SKM-1 treated with dmso at 0.1 percent for 144 hours (cell line): ENCODE measurements around the gene OTUD1.
A peak's percentile ranks its signal among the peaks of the same experiment; 100 is the strongest.

ENCODE experiments used
- DNase-seq: peaks from one replicate; lab custom pipeline; 2025; ENCODE audit not compliant: unreplicated experiment; lab: John Stamatoyannopoulos, UW

Gene OTUD1

DNA sequence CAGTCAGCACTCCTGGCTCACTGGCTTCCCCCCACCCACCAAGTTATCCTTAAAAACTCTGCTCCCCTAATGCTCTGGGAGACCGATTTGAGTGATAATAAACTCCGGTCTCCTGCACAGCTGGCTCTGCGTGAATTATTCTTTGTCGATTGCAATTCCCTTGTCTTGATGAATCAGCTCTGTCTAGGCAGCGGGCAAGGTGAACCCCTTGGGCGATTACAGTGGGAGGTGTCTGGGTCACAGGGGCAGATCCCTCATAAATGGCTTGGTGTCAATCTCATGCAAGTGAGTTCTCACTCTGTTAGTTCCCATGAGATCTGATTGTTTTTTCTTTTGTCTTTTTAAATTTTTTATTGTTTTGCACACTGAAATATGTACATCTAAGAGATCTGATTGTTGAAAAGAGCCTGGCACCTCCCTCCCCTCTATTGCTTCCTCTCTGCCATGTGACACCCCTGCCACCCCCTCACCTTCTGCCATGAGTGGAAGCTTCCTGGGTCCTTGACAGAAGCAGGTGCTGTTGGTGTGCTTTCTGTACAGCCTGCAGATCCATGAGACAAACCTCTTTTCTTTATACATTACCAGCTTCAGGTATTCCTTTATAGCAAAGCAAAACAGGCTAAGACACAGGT is 20.5 kb downstream of the OTUD1 start:
- DNase-seq, result no peak

DNA sequence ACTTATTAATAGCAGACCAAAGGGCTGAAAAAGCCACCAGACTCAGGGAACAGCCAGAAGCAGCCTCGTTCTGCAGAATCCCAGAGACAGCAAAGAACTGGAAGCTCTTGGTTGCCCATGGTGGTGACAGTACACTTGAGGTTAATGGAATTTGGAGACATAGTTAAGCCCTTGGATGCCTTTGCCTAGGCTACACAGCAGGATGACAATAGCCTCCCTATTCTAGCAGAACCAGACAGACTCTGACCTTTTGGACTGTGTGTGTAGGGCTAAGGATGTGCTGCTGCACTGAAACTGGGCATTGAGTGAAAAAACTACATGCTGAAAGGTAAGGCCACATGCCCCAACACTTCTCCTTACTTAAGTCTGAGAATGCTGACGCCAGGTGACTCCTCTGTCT is 22.7 kb downstream of the OTUD1 start:
- DNase-seq, result no peak

DNA sequence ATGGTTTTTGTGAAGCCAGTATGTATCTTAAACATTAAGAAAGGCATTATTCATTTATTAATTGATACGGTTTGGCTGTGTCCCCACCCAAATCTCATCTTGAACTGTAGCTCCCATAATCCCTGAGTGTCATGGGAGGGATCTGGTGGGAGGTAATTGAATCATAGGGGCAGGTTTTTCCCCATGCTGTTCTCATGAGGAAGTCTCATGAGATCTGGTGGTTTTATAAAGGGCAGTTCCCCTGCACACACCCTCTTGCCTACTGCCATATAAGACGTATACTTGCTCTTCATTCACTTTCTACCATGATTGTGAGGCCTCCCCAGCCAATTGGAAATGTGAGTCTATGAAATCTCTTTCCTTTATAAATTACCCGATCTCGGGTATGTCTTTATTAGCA is 28.1 kb downstream of the OTUD1 start:
- DNase-seq, result no peak

DNA sequence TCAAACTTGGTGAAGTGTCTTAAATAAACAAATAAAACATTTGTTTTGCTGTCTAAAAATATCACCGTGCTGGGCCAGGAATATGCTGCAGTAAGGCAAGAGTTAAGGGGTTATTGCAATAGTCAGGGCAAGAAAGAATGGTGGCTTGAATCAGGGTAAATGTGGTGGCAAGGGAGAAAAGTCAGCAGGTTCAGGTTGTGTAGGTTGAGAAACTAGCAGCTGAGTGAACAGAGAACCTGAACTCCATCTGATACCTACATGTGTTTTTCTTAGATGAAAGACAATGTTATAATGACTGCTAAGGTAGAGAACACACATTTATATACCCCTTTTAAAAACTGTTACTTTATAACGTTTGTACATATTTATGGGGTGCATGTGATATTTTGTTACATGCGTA is 28.7 kb downstream of the OTUD1 start:
- no peak for DNase-seq

DNA sequence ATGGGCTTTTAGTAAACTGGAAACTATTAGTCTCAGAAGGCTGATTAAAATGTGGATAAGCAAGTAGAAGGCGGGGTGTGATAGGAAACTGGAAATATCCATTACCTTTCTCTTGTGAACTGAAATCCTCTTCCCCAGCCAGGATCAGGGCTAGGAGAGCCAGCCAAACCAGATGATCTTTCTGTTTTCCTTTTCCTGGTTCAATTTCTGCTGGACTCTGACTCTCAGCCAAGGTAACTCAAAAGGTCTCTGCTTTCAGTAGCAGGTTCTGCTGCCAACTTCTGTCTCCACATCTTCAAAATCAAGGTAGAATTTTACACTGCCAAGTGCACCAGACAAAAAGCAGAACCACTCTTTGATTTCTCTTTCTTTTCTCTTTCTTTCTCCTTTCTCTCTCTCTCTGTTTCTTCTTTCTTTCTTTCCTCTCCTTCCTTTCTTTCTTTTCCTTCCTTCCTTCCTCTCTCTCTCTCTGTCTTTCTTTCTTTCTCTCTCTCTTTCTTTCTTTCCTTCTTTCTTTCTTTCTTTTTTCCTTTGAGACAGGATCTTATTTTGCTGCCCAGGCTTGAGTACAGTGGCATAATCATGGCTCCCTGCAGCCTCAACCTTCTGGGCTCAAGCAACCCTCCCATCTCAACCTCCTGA is 30.8 kb downstream of the OTUD1 start:
- DNase-seq, result no peak

DNA sequence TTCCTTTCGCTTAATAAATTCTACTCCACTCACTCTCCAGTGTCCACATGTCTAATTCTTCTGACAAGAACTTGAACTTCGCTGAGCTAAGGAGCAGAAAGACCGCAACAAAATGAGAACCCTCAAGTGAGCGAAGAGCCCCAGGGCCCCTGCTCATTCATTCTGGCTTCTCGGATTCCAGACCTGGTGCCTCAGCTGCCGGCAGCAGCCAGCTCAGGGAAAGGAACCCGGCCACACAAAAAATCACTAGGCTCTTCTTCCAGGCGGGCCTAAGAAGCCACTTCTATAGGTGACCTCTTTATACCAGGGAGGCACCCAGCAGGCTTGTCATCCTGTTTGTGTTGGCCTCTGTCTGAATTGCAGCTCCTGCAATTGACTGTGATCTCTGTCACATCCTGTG is 33.3 kb downstream of the OTUD1 start:
- DNase-seq, result no peak

DNA sequence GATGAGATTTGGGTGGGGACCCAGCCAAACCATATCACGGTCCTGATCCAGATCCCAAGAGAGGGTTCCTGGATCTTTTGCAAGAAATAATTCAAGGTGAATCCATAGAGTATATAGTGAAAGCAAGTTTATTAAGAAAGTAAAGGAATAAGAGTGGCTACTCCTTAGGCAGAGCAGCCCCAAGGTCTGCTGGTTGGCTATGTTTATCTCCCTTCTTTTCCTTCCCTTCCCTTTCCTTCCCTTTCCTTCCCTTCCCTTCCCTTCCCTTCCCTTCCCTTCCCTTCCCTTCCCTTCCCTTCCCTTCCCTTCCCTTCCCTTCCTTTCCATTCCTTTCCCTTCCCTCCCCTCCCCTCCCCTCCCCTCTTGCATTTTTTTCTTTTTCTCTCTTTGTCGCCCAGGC is 35.2 kb downstream of the OTUD1 start:
- DNase-seq, result no peak

DNA sequence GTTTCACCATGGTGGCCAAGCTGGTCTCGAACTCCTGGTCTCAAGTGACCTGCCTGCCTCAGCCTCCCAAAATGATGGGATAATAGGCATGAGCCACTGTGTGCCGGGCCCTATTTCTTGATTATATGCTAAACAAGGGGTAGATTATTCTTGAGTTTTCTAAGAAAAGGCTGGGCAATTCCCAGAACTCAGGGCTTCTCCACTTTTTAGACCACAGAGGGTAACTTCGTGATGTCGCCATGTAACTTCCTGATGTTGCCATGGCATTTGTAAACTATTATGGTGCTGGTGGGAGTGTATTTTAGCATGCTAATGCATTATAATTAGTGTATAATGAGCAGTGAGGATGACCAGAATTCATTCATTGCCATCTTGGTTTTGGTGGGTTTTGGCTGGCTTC is 35.8 kb downstream of the OTUD1 start:
- no peak for DNase-seq

DNA sequence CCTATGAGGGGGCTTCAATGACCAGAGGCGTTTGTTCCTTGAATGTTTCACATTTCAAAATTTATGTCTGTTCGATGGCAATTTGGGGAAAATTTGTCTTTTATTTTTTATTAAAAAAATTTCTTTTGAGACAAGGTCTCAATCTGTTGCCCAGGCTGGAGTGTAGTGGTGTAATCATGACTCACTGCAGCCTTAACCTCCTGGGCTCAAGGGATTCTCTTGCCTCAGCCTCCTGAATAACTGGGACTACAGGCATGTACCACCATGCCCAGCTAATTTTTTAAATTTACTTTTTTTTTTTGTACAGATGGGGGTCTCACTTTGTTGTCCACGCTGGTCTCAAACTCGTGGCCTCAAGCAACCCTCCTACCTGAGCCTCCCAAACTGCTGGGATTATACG is 39.7 kb downstream of the OTUD1 start:
- DNase-seq, result no peak

DNA sequence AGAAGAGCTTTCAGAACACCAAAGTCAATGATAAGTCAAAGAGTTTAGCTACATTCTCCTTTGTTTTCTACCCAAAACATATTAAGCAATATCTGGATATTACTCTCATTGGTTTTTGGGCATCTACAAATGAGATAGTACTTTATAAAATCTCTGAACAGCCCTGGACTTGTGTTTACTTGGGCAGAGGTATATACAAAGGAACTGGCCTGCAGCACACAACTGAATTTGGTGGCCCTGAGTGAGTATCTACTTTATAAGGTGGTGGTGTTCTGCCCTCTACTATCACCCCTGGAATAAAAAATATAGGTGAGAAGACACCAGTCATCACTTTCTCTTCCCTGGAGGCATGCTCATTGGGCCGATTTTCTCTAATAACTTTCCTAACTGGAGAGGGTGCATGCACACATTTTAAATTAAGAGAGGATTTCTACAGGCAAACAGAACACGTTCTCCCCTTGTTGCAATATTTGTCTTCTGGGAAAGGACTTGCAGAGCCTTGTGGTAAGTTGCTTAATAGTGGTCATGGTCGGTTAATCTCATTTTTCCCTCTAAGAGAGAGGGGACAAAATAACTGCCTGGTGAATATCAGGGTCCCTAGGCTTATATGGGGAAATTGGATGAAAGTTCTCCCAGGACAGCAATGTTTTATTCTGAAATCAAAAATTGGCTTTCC is 41.1 kb downstream of the OTUD1 start:
- DNase-seq, result peak; percentile 35

DNA sequence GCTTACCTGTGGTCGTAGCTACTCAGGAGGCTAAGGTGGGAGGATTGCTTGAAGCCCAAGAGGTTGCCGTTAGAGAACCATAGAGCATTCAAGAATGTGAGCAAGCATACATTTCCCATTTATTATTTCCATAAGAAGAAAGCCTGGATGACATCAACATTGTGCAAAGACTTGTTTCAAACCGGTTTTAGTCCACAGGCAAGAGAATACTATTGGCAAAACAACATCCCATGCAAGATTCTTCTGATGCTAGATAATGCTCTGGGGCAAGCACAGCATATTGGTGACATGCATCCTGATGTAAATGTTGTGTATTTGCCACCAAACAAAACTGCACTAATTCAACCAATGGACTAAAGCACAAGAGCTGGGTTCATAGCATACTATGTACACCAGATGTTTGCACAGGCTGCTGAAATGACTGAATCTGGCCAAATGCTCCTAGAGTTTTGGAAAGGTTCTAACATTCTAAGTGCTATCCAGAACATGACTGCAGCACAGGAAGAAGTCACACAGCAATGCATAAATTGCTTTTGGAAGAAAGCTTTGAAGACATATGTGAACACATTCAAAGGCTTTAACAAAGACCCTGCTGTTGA is 42.6 kb downstream of the OTUD1 start:
- DNase-seq, result no peak

DNA sequence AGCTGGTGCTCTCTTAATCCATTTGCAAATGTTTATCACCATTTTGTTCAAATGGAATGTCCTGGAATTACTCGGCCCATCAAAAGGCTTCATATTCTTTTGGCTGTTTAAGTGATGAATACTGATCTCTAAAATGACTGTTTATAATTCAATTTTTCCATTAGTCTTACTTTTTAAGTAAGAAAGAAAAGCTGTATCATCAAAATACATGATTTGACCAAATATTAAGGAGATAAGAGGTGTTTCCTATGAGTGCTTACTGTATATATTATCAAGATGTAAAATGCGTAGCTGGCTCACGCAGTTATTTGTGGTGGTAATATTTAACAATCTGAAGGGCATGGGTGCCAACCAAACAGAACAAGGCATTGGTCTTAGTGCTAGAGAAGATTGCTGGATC is 51.2 kb downstream of the OTUD1 start:
- DNase-seq, result no peak
